KMS-11 (cell line): Measurements from ENCODE around the gene SLC35A4.

Experiments used
- H2AFZ ChIP-seq: fragments of 200-600 bp; sonication (generic); 2 replicates; pipeline ENCODE4 v1.6.1; 2016; ENCODE audit warnings: antibody characterized with exemption, mixed run types, low read depth
- H3K27ac ChIP-seq: fragments of 200-600 bp; sonication (generic); 2 replicates; pipeline ENCODE4 v1.6.1; 2016; ENCODE audit warnings: mild to moderate bottlenecking, mixed run types
- H3K27me3 ChIP-seq: fragments of 200-600 bp; sonication (generic); 2 replicates; pipeline ENCODE4 v1.6.1; 2017; ENCODE audit warnings: mild to moderate bottlenecking, low read depth, mixed run types, moderate library complexity; ENCODE audit not compliant: insufficient read depth
- H3K36me3 ChIP-seq: fragments of 200-600 bp; sonication (generic); 2 replicates; pipeline ENCODE4 v1.6.1; 2017; ENCODE audit warnings: mild to moderate bottlenecking, mixed run types; ENCODE audit not compliant: insufficient read depth
- H3K4me1 ChIP-seq: fragments of 200-600 bp; sonication (generic); 2 replicates; pipeline ENCODE4 v1.6.1; 2016; ENCODE audit warnings: mild to moderate bottlenecking, low read depth, mixed run types; ENCODE audit not compliant: poor library complexity, severe bottlenecking
- H3K4me2 ChIP-seq: fragments of 200-600 bp; sonication (generic); 2 replicates; pipeline ENCODE4 v1.7.0; 2016; ENCODE audit warnings: mild to moderate bottlenecking, mixed run types
- H3K4me3 ChIP-seq: fragments of 200-600 bp; sonication (generic); IDR thresholded peaks from 2 replicates; pipeline ENCODE4 v1.6.1; 2017; ENCODE audit warnings: low read depth, low read length, mixed read lengths; ENCODE audit not compliant: insufficient read depth
- H3K79me2 ChIP-seq: fragments of 200-600 bp; sonication (generic); 2 replicates; pipeline ENCODE4 v1.6.1; 2016; ENCODE audit warnings: low read depth, mixed run types; ENCODE audit not compliant: insufficient read depth
- H3K9ac ChIP-seq: fragments of 200-600 bp; sonication (generic); 2 replicates; pipeline ENCODE4 v1.6.1; 2016; ENCODE audit warnings: mild to moderate bottlenecking, mixed run types
- H4K20me1 ChIP-seq: fragments of 200-600 bp; sonication (generic); 2 replicates; pipeline ENCODE4 v1.6.1; 2016; ENCODE audit warnings: mild to moderate bottlenecking, mixed run types; ENCODE audit not compliant: insufficient read depth
- CTCF ChIP-seq: fragments of 200-600 bp; sonication (generic); conservative IDR thresholded peaks from 2 replicates; pipeline ENCODE4 v1.6.1; 2017; ENCODE audit warnings: low read depth, mild to moderate bottlenecking, antibody characterized with exemption, low read length, moderate library complexity, mixed read lengths

SLC35A4 gene

GRCh38 chr5:140568443-140569063 is 3.9 kb downstream of the SLC35A4 start:
- Histone ChIP-seq H3K36me3 (no peaks in the 10 kb centered on the region), H3K79me2 (peaks cover 23% of the 10 kb centered on the region), H3K4me2 (peak overlapping the region; percentile 61), H3K4me1 (peaks cover 40% of the 10 kb centered on the region), H3K27ac (peak overlapping the region; percentile 85), H3K9ac (peak overlapping the region; percentile 44; the same call in 1 of the 2 replicates), H3K27me3 (no peaks in the 10 kb centered on the region), H3K4me3 (no peak overlapping the region), H2AFZ (no peak overlapping the region), H4K20me1 (no peaks in the 10 kb centered on the region)
- no peak for TF ChIP-seq CTCF

GRCh38 chr5:140569197-140569596 is 4.6 kb downstream of the SLC35A4 start:
- peaks cover 23% of the 10 kb centered on the region for H3K79me2 ChIP-seq
- H3K36me3 ChIP-seq, result no peaks in the 10 kb centered on the region
- TF ChIP-seq CTCF, result no peak
- H3K9ac ChIP-seq, result peak overlapping the region; percentile 44; the same call in 1 of the 2 replicates
- peaks cover 38% of the 10 kb centered on the region for H3K4me1 ChIP-seq
- H4K20me1 ChIP-seq, result no peaks in the 10 kb centered on the region
- peak overlapping the region; percentile 61 for H3K4me2 ChIP-seq
- H3K27ac ChIP-seq, result peak overlapping the region; percentile 85
- no peak overlapping the region for H3K4me3 ChIP-seq
- no peaks in the 10 kb centered on the region for H3K27me3 ChIP-seq
- H2AFZ ChIP-seq, result no peak overlapping the region

GRCh38 chr5:140570058-140570457 is 5.4 kb downstream of the SLC35A4 start:
- TF ChIP-seq CTCF, result no peak
- H4K20me1 ChIP-seq, result no peaks in the 10 kb centered on the region
- H3K79me2 ChIP-seq, result peaks cover 20% of the 10 kb centered on the region
- H3K27ac ChIP-seq, result peak overlapping the region; percentile 85
- peak overlapping the region; percentile 44; the same call in 1 of the 2 replicates for H3K9ac ChIP-seq
- peaks cover 45% of the 10 kb centered on the region for H3K4me1 ChIP-seq
- H3K4me2 ChIP-seq, result peak overlapping the region; percentile 61
- no peak overlapping the region for H3K4me3 ChIP-seq
- H3K27me3 ChIP-seq, result no peaks in the 10 kb centered on the region
- H3K36me3 ChIP-seq, result no peaks in the 10 kb centered on the region
- no peak overlapping the region for H2AFZ ChIP-seq

- Histone ChIP-seq H3K4me1 (peaks cover 47% of the 10 kb centered on the region), H4K20me1 (no peaks in the 10 kb centered on the region), H3K4me3 (no peak overlapping the region), H3K36me3 (no peaks in the 10 kb centered on the region), H3K4me2 (no peak overlapping the region; the same call in 1 of the 2 replicates), H2AFZ (no peak overlapping the region), H3K27ac (peak overlapping the region; percentile 85; the same call in 1 of the 2 replicates), H3K79me2 (peaks cover 16% of the 10 kb centered on the region), H3K27me3 (no peaks in the 10 kb centered on the region), H3K9ac (no peak overlapping the region)
- TF ChIP-seq CTCF, result no peak
Observed at GRCh38 chr5:140570488-140570887, 5.9 kb downstream of the SLC35A4 start.
